B cell (primary cell): Measurements from ENCODE around the gene CUBN. TPM values are rescaled to one million over a fixed set of nuclear protein-coding genes. Genes with fewer than 3 reads are reported as not detected.

Source experiments
- ATAC-seq: fragments of 200-7000 bp; cut with Tn5 transposase; one replicate; pipeline ENCODE4 v1.10.0; 2021; ENCODE audit warnings: low read depth, mild to moderate bottlenecking, moderate number of reproducible peaks, moderate library complexity
- CTCF ChIA-PET: fragments of 350-600 bp; sonication (Branson Sonifier 250); formaldehyde crosslinking; loops from one replicate; lab custom pipeline; 2021; ENCODE audit warnings: antibody characterized with exemption, inconsistent platforms; lab: Charles Lee
- POLR2A ChIA-PET: fragments of 350-600 bp; sonication (Branson Sonifier 250); formaldehyde crosslinking; loops from one replicate; lab custom pipeline; 2021; ENCODE audit warnings: antibody characterized with exemption; lab: Charles Lee
- DNase-seq: peaks from one replicate; pipeline ENCODE4 v3.0.0; 2013
- H2AFZ ChIP-seq: 2 replicates; pipeline ENCODE4 v1.6.1; 2012; ENCODE audit warnings: mild to moderate bottlenecking, low read depth, low read length; ENCODE audit not compliant: insufficient read depth, poor library complexity, severe bottlenecking
- H3K27ac ChIP-seq, 2 donors: 1 replicate in 1 of 2; 2 replicates in 1 of 2; pipeline ENCODE4 v1.5.1; 2012 to 2013; ENCODE audit warnings: low read length in 2 of 2, mild to moderate bottlenecking in 2 of 2, moderate library complexity in 1 of 2
- H3K27me3 ChIP-seq, 4 experiments: fragments of 200-600 bp in 1 of 4; sonication (generic) in 1 of 4; replicated peaks in 1 of 4; 1 replicate in 2 of 4; 2 replicates in 2 of 4; pipeline versions ENCODE4 v1.6.1 to v1.7.0; 2013 to 2016; ENCODE audit warnings: low read length in 3 of 4, mild to moderate bottlenecking in 2 of 4, mixed read lengths in 1 of 4, moderate library complexity in 1 of 4; ENCODE audit not compliant: insufficient read depth in 4 of 4, control insufficient read depth in 3 of 4; ENCODE audit errors: control extremely low read depth in 1 of 4
- H3K36me3 ChIP-seq, 2 experiments: replicated peaks in 1 of 2; 1 replicate in 1 of 2; 2 replicates in 1 of 2; pipeline versions ENCODE4 v1.6.1 to v1.7.1; 2013; ENCODE audit warnings: low read length in 1 of 2; ENCODE audit not compliant: insufficient read depth in 2 of 2, control insufficient read depth in 1 of 2; ENCODE audit errors: control extremely low read depth in 1 of 2, extremely low read depth in 1 of 2
- H3K4me1 ChIP-seq, 2 donors: fragments of 200-600 bp in 1 of 2; sonication (generic) in 1 of 2; 1 replicate in 1 of 2; 2 replicates in 1 of 2; pipeline versions ENCODE4 v1.5.1 to v1.6.1; 2013 to 2017; ENCODE audit warnings: low read length in 2 of 2; ENCODE audit not compliant: control insufficient read depth in 2 of 2, insufficient read depth in 2 of 2
- H3K4me2 ChIP-seq: replicated peaks from 2 replicates; pipeline ENCODE3; 2012; ENCODE audit warnings: mild to moderate bottlenecking, low read depth, low read length; ENCODE audit not compliant: poor library complexity, severe bottlenecking
- H3K4me3 ChIP-seq, 5 experiments: fragments of 200-600 bp in 1 of 5; sonication (generic) in 1 of 5; 1 replicate in 3 of 5; 2 replicates in 2 of 5; pipeline versions ENCODE4 v1.5.1 to v1.7.0; 2011 to 2016; ENCODE audit warnings: low read length in 4 of 5, mild to moderate bottlenecking in 4 of 5, low read depth in 2 of 5, control low read depth in 1 of 5, moderate library complexity in 1 of 5; ENCODE audit not compliant: insufficient read depth in 1 of 5; ENCODE audit errors: control extremely low read depth in 1 of 5, extremely low read depth in 1 of 5
- H3K79me2 ChIP-seq: fragments of 200-600 bp; sonication (generic); one replicate; pipeline ENCODE4 v1.6.0; 2016; ENCODE audit warnings: low read length; ENCODE audit not compliant: control insufficient read depth, insufficient read depth
- H3K9ac ChIP-seq: fragments of 200-600 bp; sonication (generic); 2 replicates; pipeline ENCODE4 v1.6.1; 2017; ENCODE audit warnings: mild to moderate bottlenecking, low read length, moderate library complexity
- H3K9me3 ChIP-seq, 3 donors: one replicate each; pipeline versions ENCODE4 v1.6.1 to v1.7.1; 2013; ENCODE audit warnings: low read length in 2 of 3; ENCODE audit not compliant: control insufficient read depth in 2 of 3, insufficient read depth in 1 of 3; ENCODE audit errors: control extremely low read depth in 1 of 3
- H4K20me1 ChIP-seq: 2 replicates; pipeline ENCODE4 v1.6.0; 2012; ENCODE audit warnings: mild to moderate bottlenecking, low read length; ENCODE audit not compliant: insufficient read depth, control insufficient read depth, poor library complexity, severe bottlenecking
- H3K27ac Mint-ChIP-seq: one replicate; pipeline ENCODE4 v1.8.0; 2021; ENCODE audit warnings: mixed read lengths
- H3K27me3 Mint-ChIP-seq: one replicate; pipeline ENCODE4 v1.8.0; 2021; ENCODE audit warnings: mixed read lengths
- H3K4me1 Mint-ChIP-seq: one replicate; pipeline ENCODE4 v1.8.0; 2021; ENCODE audit warnings: mixed read lengths
- H3K4me3 Mint-ChIP-seq: one replicate; pipeline ENCODE4 v1.8.0; 2021; ENCODE audit warnings: mixed read lengths
- H3K9me3 Mint-ChIP-seq: one replicate; pipeline ENCODE4 v1.8.0; 2022; ENCODE audit warnings: mixed read lengths; ENCODE audit not compliant: insufficient read depth
- EZH2 ChIP-seq: IDR thresholded peaks from 2 replicates; pipeline ENCODE4 v1.6.1; 2012; ENCODE audit warnings: borderline replicate concordance, low read depth, mild to moderate bottlenecking, moderate library complexity, low read length; ENCODE audit not compliant: insufficient read depth, poor library complexity, severe bottlenecking
- WGBS: methylation state at CpG from one replicate; pipeline ENCODE4 v1.1.5; 2013; ENCODE audit warnings: missing lambda C conversion rate; ENCODE audit not compliant: insufficient coverage; 5-methylcytosine and 5-hydroxymethylcytosine counted together
- intact Hi-C: fragments of 100-400 bp; cut with micrococcal nuclease; formaldehyde crosslinking; loops from one replicate; pipeline ENCODE4 v1.10.0; 2022
- polyA plus RNA-seq: library from polyadenylated mRNA; depleted of rRNA; stranded (reverse); fragments of >200 nt; gene quantifications from 2 replicates; pipeline ENCODE4 v1.2.3, GENCODE V29; 2012
- total RNA-seq, 2 donors: library from RNA; stranded (reverse); fragments of 120-200 nt in 1 of 2; gene quantifications; 1 replicate in 1 of 2; 2 replicates in 1 of 2; pipeline versions ENCODE4 v1.2.3 to v1.2.4, GENCODE V29; 2013 to 2022
- TF ChIP-seq, protein P1 (sequence below): fragments of 200-600 bp; IDR thresholded peaks from one replicate; pipeline ENCODE4 v1.8.0; 2022; ENCODE audit warnings: antibody characterized with exemption, mild to moderate bottlenecking

CUBN gene
- total and polyA plus RNA-seq, 2 donors (not counting 1 experiment from before 2014, with no cell fraction given) = 4.2 to 5.7 TPM

DNA sequence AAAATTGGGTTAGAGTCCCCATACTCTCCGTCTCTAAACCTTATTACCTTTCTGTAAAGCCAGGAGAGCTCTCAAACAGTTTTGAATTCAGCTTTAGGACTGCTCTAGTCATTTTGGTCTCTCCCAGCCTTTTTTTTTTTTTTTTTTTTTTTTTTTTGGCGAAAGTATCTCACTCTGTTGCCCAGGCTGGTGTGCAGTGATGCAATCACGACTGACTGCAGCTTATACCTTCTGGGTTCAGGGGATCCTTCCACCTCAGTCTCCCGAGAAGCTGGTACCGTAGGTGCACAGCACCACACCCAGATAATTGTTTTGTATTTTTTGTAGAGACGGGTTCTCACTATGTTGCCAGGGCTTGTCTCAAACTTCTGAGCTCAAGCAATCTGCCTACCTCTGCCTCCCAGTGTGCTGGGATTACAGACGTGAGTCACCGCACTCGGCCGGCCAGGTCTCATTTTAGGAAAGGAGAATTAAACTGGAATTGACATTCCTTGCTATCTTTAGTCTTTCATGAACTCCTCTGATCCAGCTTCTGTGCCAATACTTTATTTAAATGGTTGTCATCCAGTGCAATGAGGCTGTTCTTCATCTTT, 281.0 kb downstream of the CUBN start:
- H3K4me1 Mint-ChIP-seq = no peaks in the 10 kb centered on the region
- H3K27ac ChIP-seq = no peak overlapping the region
- no peak overlapping the region for H3K9ac ChIP-seq
- 100% methylated on average over 1 of the region's 10 CpGs for WGBS
- CTCF ChIA-PET = interaction anchor here (2.4 kb wide), 1 partner anchor 408 kb away, joined by 15 read pairs; no protein-coding TSS in a partner anchor
- H3K4me3 ChIP-seq = no peak overlapping the region
- POLR2A ChIA-PET = interaction anchor here (0.7 kb wide), 1 partner anchor 10 kb away, joined by 7 read pairs; no protein-coding TSS in a partner anchor
- TF ChIP-seq, protein P1, sequence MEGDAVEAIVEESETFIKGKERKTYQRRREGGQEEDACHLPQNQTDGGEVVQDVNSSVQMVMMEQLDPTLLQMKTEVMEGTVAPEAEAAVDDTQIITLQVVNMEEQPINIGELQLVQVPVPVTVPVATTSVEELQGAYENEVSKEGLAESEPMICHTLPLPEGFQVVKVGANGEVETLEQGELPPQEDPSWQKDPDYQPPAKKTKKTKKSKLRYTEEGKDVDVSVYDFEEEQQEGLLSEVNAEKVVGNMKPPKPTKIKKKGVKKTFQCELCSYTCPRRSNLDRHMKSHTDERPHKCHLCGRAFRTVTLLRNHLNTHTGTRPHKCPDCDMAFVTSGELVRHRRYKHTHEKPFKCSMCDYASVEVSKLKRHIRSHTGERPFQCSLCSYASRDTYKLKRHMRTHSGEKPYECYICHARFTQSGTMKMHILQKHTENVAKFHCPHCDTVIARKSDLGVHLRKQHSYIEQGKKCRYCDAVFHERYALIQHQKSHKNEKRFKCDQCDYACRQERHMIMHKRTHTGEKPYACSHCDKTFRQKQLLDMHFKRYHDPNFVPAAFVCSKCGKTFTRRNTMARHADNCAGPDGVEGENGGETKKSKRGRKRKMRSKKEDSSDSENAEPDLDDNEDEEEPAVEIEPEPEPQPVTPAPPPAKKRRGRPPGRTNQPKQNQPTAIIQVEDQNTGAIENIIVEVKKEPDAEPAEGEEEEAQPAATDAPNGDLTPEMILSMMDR = no peak
- no peak for TF ChIP-seq EZH2
- no peaks in the 10 kb centered on the region for H3K27me3 ChIP-seq
- H4K20me1 ChIP-seq = no peaks in the 10 kb centered on the region
- no peaks in the 10 kb centered on the region for H3K9me3 Mint-ChIP-seq
- peaks cover 3% of the 10 kb centered on the region for H3K27me3 Mint-ChIP-seq
- H3K79me2 ChIP-seq = no peaks in the 10 kb centered on the region
- H3K9me3 ChIP-seq = no peaks in the 10 kb centered on the region
- H3K4me1 ChIP-seq = no peaks in the 10 kb centered on the region
- H3K4me3 Mint-ChIP-seq = no peak overlapping the region
- no peak for ATAC-seq
- H2AFZ ChIP-seq = no peak overlapping the region
- DNase-seq = no peak
- no peak overlapping the region for H3K27ac Mint-ChIP-seq
- intact Hi-C loops = no loop called here
- no peaks in the 10 kb centered on the region for H3K36me3 ChIP-seq
- H3K4me2 ChIP-seq = no peak overlapping the region

GRCh38 chr10:16847644-16848043, 282.0 kb downstream of the CUBN start:
- Histone ChIP-seq H3K27ac (no peak overlapping the region), H3K36me3 (no peaks in the 10 kb centered on the region), H3K4me1 (no peaks in the 10 kb centered on the region), H3K4me3 (no peak overlapping the region), H3K27me3 (no peaks in the 10 kb centered on the region), H3K9me3 (no peaks in the 10 kb centered on the region), H3K79me2 (no peaks in the 10 kb centered on the region), H3K9ac (no peak overlapping the region), H3K4me2 (no peak overlapping the region), H2AFZ (no peak overlapping the region), H4K20me1 (no peaks in the 10 kb centered on the region)
- Mint-ChIP-seq H3K9me3 (no peaks in the 10 kb centered on the region), H3K27me3 (peaks cover 3% of the 10 kb centered on the region), H3K27ac (no peak overlapping the region), H3K4me3 (no peak overlapping the region), H3K4me1 (no peaks in the 10 kb centered on the region)
- ChIA-PET CTCF (interaction anchor here (0.8 to 1.1 kb wide), 3 partner anchors 353 to 409 kb away, joined by 3 to 6 read pairs (median 4); no protein-coding TSS in a partner anchor), POLR2A (no interaction called here)
- intact Hi-C loops = no loop called here
- no peak for DNase-seq
- WGBS = 100% methylated on average over 1 of the region's 6 CpGs
- no peak for ATAC-seq
- TF ChIP-seq, protein P1 = no peak
- TF ChIP-seq EZH2 = no peak
